Measurements from ENCODE around the gene PTPRD.

GRCh38 chr9:8542537-8542936 lies 2070.3 kb downstream of the PTPRD start:
- TF ChIP-seq, protein P1, sequence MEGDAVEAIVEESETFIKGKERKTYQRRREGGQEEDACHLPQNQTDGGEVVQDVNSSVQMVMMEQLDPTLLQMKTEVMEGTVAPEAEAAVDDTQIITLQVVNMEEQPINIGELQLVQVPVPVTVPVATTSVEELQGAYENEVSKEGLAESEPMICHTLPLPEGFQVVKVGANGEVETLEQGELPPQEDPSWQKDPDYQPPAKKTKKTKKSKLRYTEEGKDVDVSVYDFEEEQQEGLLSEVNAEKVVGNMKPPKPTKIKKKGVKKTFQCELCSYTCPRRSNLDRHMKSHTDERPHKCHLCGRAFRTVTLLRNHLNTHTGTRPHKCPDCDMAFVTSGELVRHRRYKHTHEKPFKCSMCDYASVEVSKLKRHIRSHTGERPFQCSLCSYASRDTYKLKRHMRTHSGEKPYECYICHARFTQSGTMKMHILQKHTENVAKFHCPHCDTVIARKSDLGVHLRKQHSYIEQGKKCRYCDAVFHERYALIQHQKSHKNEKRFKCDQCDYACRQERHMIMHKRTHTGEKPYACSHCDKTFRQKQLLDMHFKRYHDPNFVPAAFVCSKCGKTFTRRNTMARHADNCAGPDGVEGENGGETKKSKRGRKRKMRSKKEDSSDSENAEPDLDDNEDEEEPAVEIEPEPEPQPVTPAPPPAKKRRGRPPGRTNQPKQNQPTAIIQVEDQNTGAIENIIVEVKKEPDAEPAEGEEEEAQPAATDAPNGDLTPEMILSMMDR (IDR thresholded peaks at IDR 0.05): no peak
- no peak for TF ChIP-seq POLR2AphosphoS5 (IDR thresholded peaks at IDR 0.05)
- TF ChIP-seq POLR2A (IDR thresholded peaks at IDR 0.05): no peak
